Activated CD8-positive, alpha-beta memory T cell treated with anti-CD3 and anti-CD28 coated beads, Interleukin-2, amount 50 U/mL, for 24 hours (primary cell): ENCODE results near the gene PLEKHJ1.

ENCODE experiments used
- DNase-seq: peaks from one replicate; pipeline ENCODE4 v3.0.0-alpha.2; 2020; ENCODE audit errors: extremely low read depth

The PLEKHJ1 gene

DNA sequence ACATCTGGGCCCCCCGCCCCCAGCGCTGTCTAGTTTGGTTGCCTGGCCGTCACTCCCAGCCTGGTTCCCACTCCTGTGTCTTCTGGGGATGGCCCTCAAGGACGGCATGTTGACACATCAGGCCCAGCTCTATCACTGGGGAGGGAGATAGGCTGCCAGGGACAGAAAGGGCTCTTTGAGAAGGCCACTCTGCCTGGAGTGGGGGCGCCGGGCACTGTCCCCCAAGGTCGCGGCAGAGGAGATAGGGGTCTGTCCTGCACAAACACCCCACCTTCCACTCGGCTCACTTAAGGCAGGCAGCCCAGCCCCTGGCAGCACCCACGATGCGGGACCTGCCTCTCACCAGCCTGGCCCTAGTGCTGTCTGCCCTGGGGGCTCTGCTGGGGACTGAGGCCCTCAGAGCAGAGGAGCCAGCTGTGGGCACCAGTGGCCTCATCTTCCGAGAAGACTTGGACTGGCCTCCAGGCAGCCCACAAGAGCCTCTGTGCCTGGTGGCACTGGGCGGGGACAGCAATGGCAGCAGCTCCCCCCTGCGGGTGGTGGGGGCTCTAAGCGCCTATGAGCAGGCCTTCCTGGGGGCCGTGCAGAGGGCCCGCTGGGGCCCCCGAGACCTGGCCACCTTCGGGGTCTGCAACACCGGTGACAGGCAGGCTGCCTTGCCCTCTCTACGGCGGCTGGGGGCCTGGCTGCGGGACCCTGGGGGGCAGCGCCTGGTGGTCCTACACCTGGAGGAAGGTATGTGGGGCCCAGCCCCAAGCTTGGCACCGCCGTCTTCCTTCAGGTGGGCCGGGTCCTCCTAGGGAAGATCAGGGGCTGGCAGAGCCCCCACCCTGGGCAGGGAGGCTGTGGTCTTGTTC, 13.1 kb upstream of the PLEKHJ1 start, which contains the start of gene AMH:
Gene AMH (plus strand): TSS at position 314 of the 857 bp plus-strand sequence. CDS start 10 bp downstream, at position 324.
- DNase-seq = no peak

GRCh38 chr19:2248136-2249009, 12.2 kb upstream of the PLEKHJ1 start:
- DNase-seq = no peak

- DNase-seq = no peak
These were observed 11.4 kb upstream of the PLEKHJ1 start for GRCh38 chr19:2247433-2248101.

- no peak for DNase-seq
These were observed 10.8 kb upstream of the PLEKHJ1 start for GRCh38 chr19:2246801-2247361.

DNA sequence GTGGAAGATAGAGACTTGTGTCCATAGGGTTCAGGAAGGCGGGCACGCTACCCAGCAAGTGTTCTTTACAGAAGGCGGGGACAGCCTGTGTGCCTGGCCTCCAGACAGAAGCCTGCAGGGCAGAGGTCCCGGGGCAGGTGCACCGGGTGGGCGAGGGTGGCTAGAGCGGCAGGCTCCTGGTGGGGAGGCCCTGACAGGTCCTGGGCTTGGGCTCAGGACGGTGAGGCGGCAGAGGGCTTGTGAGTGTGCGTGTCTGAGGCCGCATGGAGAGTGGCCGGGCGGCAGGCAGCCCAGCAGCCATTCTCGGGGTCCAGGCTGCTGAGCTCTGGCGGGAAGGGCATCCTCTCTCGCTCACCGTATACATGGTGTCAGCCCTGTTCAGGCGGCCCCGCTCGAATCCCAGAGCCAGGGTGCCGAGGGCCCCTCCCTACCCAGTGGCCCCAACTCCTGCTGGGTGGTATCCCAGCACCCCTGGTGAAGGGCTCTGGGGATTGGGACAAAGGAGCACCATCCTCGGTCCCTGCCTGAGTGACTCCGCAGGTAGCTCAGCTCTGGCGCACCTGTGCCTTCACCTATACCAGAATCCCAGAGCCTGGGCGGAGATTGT, 10.0 kb upstream of the PLEKHJ1 start:
- DNase-seq = no peak

- DNase-seq = no peak
These were observed 9.1 kb upstream of the PLEKHJ1 start for GRCh38 chr19:2245273-2245672.

DNA sequence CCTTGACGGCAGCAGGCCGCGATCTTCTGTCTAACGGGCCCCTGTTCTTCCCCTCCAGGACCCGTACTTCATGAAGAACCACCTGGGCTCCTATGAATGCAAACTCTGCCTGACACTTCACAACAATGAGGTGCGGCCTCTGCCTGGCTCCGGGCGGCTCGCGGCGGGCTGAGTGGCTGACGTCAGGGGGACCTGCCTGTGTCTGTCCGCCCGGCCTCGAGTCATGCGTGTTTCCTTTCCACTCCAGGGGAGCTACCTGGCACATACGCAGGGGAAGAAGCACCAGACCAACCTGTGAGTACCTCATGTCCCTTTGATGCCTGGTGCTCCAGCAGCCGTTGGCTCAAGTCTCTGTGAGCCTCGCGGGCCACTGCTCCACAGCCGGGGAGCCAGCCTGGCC, 8.4 kb upstream of the PLEKHJ1 start:
- no peak for DNase-seq

GRCh38 chr19:2244125-2244411, 7.9 kb upstream of the PLEKHJ1 start:
- DNase-seq = no peak

GRCh38 chr19:2243274-2244124, 7.4 kb upstream of the PLEKHJ1 start:
- no peak for DNase-seq

DNA sequence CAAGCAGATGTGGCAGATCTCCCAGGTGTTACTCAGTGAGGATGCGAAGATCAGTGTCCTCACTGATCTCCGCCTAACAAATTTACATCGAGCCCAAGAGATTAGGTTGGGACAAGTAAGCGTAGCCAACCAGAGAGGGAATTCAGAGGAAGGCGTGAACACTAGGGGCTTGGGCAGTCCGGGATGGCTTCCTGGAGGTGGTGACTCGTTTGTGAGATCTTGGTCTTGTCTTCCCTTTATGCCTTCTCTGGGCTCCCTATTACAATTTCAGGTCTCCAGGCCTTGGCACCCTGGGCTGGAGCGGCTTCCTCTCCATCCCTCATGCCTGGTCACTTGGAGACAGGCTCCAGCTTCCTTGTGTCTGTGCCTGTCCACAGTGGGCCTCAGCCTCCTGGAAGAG, 6.7 kb upstream of the PLEKHJ1 start:
- DNase-seq = no peak

GRCh38 chr19:2242092-2242537, 6.0 kb upstream of the PLEKHJ1 start:
- DNase-seq = no peak

GRCh38 chr19:2240881-2241760, 5.0 kb upstream of the PLEKHJ1 start:
- no peak for DNase-seq

- DNase-seq = no peak
These were observed 3.9 kb upstream of the PLEKHJ1 start for GRCh38 chr19:2239771-2240770.

DNA sequence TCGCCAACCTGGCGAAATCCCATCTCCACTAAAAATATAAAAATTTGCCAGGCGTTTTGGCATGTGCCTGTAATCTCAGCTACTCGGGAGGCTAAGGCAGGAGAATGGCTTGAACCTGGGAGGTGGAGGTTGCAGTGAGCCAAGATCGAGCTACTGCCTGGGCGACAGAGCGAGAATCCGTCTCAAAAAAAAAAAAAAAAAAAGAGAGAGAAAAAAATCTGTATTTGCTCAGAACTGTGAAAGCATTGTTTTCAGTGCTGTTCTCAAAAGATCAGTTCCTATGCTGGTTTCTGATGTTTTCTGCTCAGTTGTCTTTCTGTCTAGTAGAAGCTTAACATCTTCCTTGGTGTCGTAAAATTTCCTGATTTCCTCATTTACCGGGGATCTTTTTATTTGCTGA, 3.0 kb upstream of the PLEKHJ1 start:
- DNase-seq = no peak

DNA sequence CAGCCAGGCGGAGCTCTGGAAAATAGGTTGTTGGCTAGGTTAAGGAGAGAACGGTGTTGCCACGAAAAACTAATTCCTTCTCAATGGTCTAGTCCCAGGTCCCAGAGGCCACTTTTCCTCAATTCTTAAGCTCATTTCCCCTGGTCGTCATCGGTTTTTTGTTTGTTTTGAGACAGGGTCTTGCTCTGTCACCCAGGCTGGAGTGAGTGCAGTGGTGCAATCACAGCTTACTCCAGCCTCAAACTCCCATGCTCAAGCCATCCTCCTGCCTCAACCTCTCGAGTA, 1.7 kb upstream of the PLEKHJ1 start:
- DNase-seq = no peak

DNA sequence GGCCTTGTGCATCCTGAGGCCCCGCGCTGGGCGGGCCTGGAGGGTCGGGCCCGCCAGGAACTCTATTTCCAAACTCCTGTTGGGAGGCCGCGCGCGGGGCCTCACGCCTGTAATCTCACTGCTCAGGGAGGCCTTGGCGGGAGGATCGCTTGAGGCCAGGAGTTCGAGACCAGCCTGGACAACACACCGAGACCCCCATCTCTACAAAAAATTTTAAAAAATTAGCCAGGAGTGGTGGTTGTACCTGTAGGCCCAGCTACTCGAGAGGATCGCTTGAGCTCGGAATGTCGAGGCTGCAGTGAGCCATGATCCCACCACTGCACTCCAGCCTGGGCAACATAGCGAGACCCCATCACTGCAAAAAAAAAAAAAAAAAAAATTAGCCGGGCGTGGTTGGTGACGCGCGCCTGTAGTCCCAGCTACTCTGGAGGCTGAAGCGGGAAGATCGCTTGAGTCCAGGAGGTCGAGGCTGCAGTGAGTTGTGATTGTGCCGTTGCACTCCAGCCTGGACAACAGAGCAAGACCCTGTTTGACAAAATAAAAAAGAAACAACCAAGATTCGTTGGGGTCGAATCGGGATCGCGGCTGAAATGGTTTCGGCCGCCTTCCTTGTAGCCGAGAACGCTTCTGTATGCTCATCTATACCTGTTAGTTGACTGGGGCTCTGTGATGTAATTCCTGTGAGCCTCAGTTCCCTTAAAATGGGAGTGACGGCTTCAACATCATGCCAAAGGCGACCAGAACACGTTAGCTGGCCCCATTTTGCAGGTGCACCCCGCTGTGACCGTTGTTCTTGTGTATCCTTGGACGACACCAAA, 1.1 kb upstream of the PLEKHJ1 start:
- no peak for DNase-seq

DNA sequence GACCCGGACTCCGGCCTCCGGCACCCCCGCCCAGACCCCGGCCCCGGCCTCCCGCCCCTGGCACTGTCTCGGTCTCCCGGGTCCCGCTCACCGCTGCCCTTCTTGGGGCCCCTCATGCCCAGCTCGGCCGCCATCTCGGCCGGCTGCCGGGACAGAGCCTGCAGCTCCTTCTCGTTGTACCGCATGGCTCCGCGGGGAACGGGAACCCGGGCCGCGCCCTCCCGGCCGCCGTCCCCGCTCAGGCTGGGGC, 140 bp downstream of the PLEKHJ1 start:
- DNase-seq = no peak
